Stimulated activated CD8-positive, alpha-beta memory T cell treated with anti-CD3 and anti-CD28 coated beads, Interleukin-4, amount 100 ng/mL, for 48 hours (primary cell): ENCODE data around the gene SYNJ2.

ENCODE experiments used
- DNase-seq: peaks from one replicate; pipeline ENCODE4 v3.0.0-alpha.2; 2020

The SYNJ2 gene

GRCh38 chr6:158086504-158087223 lies 105.0 kb downstream of the SYNJ2 start:
- DNase-seq, result no peak

GRCh38 chr6:158087224-158087867 lies 105.7 kb downstream of the SYNJ2 start:
- no peak for DNase-seq

DNA sequence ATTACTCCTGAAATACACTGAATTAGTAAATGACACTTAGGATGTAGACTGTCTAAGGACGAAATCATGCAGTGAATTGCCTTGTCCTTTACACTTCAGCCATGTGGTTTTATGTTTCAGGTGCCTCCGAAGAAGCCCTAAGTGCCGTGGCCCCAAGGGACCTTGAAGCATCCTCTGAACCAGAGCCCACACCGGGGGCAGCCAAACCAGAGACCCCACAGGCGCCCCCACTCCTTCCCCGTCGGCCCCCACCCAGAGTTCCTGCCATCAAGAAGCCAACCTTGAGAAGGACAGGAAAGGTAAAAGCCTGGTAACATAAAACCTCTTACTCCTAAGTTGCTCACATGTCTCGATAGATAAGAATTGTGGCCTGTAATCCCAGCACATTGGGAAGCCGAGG lies 111.1 kb downstream of the SYNJ2 start:
- DNase-seq, result no peak

DNA sequence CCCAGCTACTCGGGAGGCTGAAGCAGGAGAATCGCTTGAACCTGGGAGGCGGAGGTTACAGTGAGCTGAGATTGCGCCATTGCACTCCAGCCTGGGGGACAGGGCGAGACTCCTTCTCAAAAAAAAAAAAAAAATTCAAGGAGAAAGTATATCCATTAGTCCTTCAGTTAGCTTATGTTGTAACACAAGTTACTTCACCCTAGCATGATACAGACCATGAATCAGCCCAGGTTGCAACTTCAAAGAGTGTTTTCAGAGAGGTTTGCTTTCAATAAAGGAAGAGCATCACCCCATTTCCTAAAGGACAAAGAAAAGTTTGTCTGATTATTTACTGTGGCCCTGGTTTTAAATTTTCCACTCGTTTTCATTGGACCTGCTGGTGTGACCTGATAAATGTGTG lies 113.4 kb downstream of the SYNJ2 start:
- DNase-seq, result no peak

DNA sequence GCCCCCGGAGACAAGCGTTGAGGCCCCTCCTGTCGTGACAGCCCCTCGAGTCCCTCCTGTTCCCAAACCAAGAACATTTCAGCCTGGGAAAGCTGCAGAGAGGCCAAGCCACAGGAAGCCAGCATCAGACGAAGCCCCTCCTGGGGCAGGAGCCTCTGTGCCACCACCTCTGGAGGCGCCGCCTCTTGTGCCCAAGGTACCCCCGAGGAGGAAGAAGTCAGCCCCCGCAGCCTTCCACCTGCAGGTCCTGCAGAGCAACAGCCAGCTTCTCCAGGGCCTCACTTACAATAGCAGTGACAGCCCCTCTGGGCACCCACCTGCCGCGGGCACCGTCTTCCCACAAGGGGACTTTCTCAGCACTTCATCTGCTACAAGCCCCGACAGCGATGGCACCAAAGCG lies 114.0 kb downstream of the SYNJ2 start:
- no peak for DNase-seq

DNA sequence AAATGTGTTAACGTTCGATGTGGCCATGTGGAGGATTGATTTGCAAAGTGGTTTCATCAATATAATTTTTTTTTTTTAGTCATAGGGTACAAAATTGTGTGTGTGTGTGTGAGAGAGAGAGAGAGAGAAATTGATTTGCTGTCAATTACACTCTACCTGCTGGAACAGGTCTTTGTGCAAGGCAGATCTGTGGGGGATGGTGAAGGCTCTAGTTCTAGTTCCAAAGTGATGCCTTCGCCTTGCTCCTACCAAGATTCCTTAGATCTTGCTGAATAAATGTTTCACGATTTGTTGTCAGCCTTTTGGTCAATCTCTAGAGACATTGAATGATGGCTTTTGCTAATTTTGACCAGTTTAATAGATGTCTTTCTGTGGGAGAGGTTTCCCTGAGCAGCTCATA lies 121.6 kb downstream of the SYNJ2 start:
- DNase-seq, result no peak

GRCh38 chr6:158104696-158105095 lies 123.0 kb downstream of the SYNJ2 start:
- no peak for DNase-seq

- DNase-seq, result no peak
These were observed 128.1 kb downstream of the SYNJ2 start for GRCh38 chr6:158109748-158110147.

DNA sequence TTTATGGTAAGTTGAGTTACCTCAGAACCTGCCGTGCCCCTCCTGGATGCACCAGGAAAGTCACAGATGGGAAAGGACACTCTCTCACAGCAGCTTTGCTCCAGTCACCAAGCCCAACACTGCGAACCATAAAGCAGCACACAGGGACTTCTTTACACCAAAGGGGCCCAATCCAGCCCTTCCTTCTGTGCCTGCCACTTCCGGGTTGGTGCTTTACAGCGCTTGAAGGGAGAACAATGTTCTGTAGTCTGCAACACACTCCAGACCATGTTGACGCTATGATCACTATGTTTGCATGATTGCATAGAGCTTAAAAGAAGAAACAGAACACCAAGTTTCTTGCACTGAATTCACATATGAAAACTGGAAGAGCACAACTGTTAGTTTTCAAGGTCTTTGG lies 129.3 kb downstream of the SYNJ2 start:
- no peak for DNase-seq

DNA sequence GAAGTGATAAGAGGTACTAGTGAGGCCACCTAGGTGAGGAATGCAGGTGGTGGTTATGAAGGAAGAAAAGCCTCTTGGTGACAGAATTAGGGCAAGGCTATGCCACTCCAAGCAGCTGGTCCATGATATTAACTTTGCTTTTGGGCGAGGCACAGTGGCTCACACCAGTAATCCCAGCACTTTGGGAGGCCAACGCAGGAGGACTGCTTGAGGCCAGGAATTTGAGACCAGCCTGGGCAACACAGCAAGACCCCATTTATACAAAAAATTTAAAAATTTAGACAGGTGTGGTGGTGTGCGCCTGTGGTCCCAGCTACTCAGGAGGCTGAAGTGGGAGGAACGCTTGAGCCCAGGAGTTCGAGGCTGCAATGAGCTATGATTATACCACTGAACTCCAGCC lies 130.3 kb downstream of the SYNJ2 start:
- DNase-seq, result no peak

GRCh38 chr6:158113802-158114201 lies 132.1 kb downstream of the SYNJ2 start:
- DNase-seq, result no peak

GRCh38 chr6:158115102-158115501 lies 133.4 kb downstream of the SYNJ2 start:
- DNase-seq, result no peak

DNA sequence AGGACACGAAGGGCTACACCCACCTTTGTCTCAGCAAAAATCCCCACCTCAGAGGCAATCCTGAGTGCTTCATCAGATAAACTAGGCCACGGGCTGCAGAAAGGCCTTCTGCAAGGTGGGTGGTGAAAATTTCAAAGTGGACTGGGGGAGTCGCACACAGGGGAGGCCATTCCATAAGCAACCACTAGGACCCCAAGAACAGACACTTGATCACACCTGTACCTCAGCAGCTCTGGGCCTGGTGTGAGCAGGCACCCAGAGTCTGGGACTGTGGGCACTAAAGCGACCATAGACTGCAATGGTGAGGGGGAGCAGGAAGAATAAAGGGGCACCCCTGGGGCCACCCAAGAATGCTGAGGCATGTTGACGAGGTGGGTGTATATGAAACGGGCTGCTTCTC lies 133.8 kb downstream of the SYNJ2 start:
- no peak for DNase-seq

GRCh38 chr6:158118886-158119285 lies 137.2 kb downstream of the SYNJ2 start:
- no peak for DNase-seq

DNA sequence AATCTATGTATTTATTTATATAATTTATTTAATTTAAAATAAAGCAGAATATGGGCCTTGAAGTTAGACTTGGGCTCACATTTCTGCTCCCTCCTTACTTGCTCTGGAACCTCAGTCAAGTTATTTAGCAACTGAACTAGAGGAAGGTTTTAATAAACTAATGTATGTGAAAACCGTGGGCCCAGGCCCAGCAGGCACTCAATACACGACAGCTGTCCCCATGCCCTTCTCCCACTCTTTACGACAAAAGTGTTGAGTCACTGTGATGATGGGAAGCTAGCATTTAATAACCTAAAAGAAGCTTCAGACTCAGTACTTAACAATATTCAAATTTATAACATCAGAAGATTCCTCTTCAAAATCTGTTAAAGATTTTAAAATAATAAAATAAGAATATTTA lies 139.7 kb downstream of the SYNJ2 start:
- no peak for DNase-seq

DNA sequence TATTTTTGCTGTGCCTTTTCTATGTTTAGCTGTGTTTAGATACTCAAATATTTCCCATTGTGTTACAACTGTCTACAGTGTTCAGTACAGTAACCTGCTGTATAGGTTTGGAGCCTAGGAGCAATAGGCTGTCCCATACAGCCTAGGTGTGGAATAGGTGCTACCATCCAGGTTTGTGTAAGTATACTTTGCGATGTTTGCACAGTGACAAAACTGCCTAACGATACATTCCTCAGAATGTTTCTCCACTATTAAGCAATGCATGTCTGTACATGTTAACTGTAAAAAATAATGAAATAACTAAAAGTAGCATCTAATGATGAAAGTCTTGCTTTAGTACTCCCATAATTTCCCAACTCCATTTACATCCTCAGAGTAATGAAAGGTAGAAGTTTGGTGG lies 140.4 kb downstream of the SYNJ2 start:
- no peak for DNase-seq

DNA sequence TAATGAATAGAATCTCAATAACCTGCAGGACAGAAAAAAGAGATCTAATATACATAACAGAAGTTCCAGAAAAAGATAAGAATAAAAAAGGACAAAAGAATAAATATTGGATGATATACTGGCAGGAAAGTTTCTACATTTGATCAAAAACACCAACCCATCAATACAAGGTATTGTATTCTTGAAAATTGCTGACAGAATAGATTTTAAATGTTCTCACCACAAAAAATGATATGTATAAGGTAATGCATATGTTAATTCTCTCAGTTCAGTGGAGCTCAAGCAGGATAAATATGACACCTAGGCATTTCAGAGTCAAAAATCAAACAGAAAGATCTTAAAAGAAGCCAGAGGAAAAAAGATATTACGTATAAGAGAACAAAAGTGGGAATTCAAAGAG lies 142.6 kb downstream of the SYNJ2 start:
- DNase-seq, result no peak

DNA sequence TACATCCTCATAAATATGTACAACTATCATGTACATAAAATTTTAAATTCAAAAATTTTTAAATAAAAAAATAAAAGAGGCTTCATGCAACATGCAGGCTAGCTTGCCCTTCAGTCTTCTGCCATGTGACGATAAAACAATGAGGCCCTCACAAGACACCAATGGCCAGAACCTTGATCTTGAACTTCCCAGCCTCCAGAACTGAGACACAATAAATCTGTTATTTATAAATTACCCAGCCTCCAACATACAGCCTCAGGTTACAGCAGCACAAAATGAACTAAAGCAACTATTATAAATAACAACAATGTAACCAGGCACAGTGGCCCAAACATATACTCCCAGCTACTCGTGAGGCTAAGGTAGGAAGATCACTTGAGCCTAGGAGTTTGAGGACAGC lies 143.6 kb downstream of the SYNJ2 start:
- no peak for DNase-seq

- DNase-seq, result no peak
These were observed 150.3 kb downstream of the SYNJ2 start for GRCh38 chr6:158131926-158132325.

DNA sequence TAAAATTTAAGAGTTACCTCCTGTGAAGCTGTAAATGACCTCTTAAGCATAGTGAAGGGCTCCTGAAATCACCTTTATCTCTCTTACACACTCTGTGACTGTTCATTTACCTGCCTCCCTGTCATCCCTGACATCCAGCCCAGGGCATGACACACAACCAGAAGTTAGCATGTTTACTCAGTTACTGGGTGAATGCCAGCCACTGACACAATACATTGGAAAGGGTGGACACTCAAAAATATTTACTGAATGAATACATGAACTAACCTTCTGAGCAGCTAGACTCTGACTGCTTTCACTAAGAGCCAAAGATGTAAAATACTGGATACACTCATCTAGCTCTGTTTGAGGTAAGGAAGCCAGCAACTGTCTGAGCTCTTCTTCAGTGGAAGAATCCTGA lies 161.1 kb downstream of the SYNJ2 start:
- no peak for DNase-seq

- no peak for DNase-seq
These were observed 162.0 kb downstream of the SYNJ2 start for GRCh38 chr6:158143700-158144099.
